Measurements from ENCODE around the gene S100A14. TPM values are rescaled to one million over a fixed set of nuclear protein-coding genes. Genes with fewer than 3 reads are reported as not detected.

The S100A14 gene
- total RNA-seq, 4 donors from 2014 or later, result 106 to 391 (median 293) TPM

GRCh38 chr1:153633161-153633753, 17.1 kb upstream of the S100A14 start:
- Histone ChIP-seq H3K4me3 (peak overlapping the region; percentile 63 to 80 (median 72)), H3K4me1 (peaks cover 0 to 46% (median 9%) of the 10 kb centered on the region in 4 donors), H3K9me3 (no peaks in the 10 kb centered on the region), H3K36me3 (peaks cover 0 to 26% (median 0%) of the 10 kb centered on the region in 3 donors), H3K27ac (peak overlapping the region; percentile 96 to 99 (median 98)), H3K27me3 (no peaks in the 10 kb centered on the region)
- peak in 1 of 3 donors; percentile 20 for DNase-seq
- TF ChIP-seq POLR2A (IDR thresholded peaks at IDR 0.05), result no peak
- TF ChIP-seq CTCF (IDR thresholded peaks at IDR 0.05), result no peak

- H3K36me3 ChIP-seq, result peaks cover 0 to 7% (median 0%) of the 10 kb centered on the region in 3 donors
- H3K27ac ChIP-seq, result peak overlapping the region in 2 of 4 donors; percentile 33 to 46
- peak in 1 of 3 donors; percentile 42 for DNase-seq
- TF ChIP-seq CTCF (IDR thresholded peaks at IDR 0.05) (no peak), POLR2A (IDR thresholded peaks at IDR 0.05) (no peak)
- no peaks in the 10 kb centered on the region for H3K9me3 ChIP-seq
- no peak overlapping the region for H3K4me3 ChIP-seq
- no peaks in the 10 kb centered on the region for H3K27me3 ChIP-seq
- peaks cover 0 to 47% (median 11%) of the 10 kb centered on the region in 4 donors for H3K4me1 ChIP-seq
Observed at GRCh38 chr1:153631047-153632022, 15.2 kb upstream of the S100A14 start.

GRCh38 chr1:153630384-153630783, 14.3 kb upstream of the S100A14 start:
- H3K4me3 ChIP-seq, result no peak overlapping the region
- no peaks in the 10 kb centered on the region for H3K27me3 ChIP-seq
- peaks cover 0 to 46% (median 7%) of the 10 kb centered on the region in 4 donors for H3K4me1 ChIP-seq
- no peaks in the 10 kb centered on the region for H3K9me3 ChIP-seq
- TF ChIP-seq CTCF (IDR thresholded peaks at IDR 0.05), result no peak
- TF ChIP-seq POLR2A (IDR thresholded peaks at IDR 0.05), result no peak
- H3K27ac ChIP-seq, result peak overlapping the region in 2 of 4 donors; percentile 33 to 46
- H3K36me3 ChIP-seq, result no peaks in the 10 kb centered on the region
- DNase-seq, result peak in 1 of 3 donors; percentile 31

GRCh38 chr1:153629971-153630370, 13.8 kb upstream of the S100A14 start:
- no peak for TF ChIP-seq POLR2A (IDR thresholded peaks at IDR 0.05)
- TF ChIP-seq CTCF (IDR thresholded peaks at IDR 0.05), result no peak
- Histone ChIP-seq H3K36me3 (no peaks in the 10 kb centered on the region), H3K4me1 (peaks cover 0 to 41% (median 4%) of the 10 kb centered on the region in 4 donors), H3K27me3 (no peaks in the 10 kb centered on the region), H3K27ac (no peak overlapping the region), H3K4me3 (no peak overlapping the region), H3K9me3 (no peaks in the 10 kb centered on the region)
- DNase-seq, result no peak

GRCh38 chr1:153629343-153629665, 13.2 kb upstream of the S100A14 start:
- Histone ChIP-seq H3K4me1 (peaks cover 0 to 40% (median 3%) of the 10 kb centered on the region in 4 donors), H3K4me3 (no peak overlapping the region), H3K27me3 (no peaks in the 10 kb centered on the region), H3K36me3 (no peaks in the 10 kb centered on the region), H3K27ac (no peak overlapping the region), H3K9me3 (no peaks in the 10 kb centered on the region)
- DNase-seq, result peak in 2 of 3 donors; percentile 30
- no peak for TF ChIP-seq POLR2A (IDR thresholded peaks at IDR 0.05)
- no peak for TF ChIP-seq CTCF (IDR thresholded peaks at IDR 0.05)

Data from Peyer's patch (tissue), 4 donors.